Neural cell (in vitro differentiated cells): Measurements from ENCODE around the gene SOD3.

Experiments used
- CTCF ChIP-seq: fragments of 450-650 bp; IDR thresholded peaks from 2 replicates; pipeline ENCODE4 v1.5.1; 2014; ENCODE audit warnings: antibody characterized with exemption, mild to moderate bottlenecking, moderate library complexity; ENCODE audit not compliant: poor library complexity, severe bottlenecking
- EP300 ChIP-seq: fragments of 450-650 bp; conservative IDR thresholded peaks from 2 replicates; pipeline ENCODE4 v1.6.1; 2014; ENCODE audit warnings: antibody characterized with exemption, mild to moderate bottlenecking, moderate library complexity; ENCODE audit not compliant: poor library complexity, severe bottlenecking
- EZH2 ChIP-seq: fragments of 200-600, 300-800 bp; shearing (Covaris generic), sonication (generic); IDR thresholded peaks from 2 replicates; pipeline ENCODE4 v1.6.1; 2014; ENCODE audit warnings: antibody characterized with exemption, low read length, borderline replicate concordance, mild to moderate bottlenecking; ENCODE audit not compliant: insufficient read depth, poor library complexity, severe bottlenecking
- POLR2AphosphoS5 ChIP-seq: IDR thresholded peaks from 2 replicates; pipeline ENCODE4 v1.6.1; 2012
- RAD21 ChIP-seq: fragments of 450-650 bp; conservative IDR thresholded peaks from 2 replicates; pipeline ENCODE4 v1.6.1; 2014; ENCODE audit warnings: antibody characterized with exemption, mild to moderate bottlenecking, moderate library complexity
- REST ChIP-seq: IDR thresholded peaks from 2 replicates; pipeline ENCODE4 v1.6.1; 2012; ENCODE audit warnings: borderline replicate concordance
- TAF1 ChIP-seq: IDR thresholded peaks from 2 replicates; pipeline ENCODE4 v1.6.1; 2012; ENCODE audit warnings: low read depth

GRCh38 chr4:24843096-24843495 lies 47.7 kb downstream of the SOD3 start:
- TF ChIP-seq CTCF (no peak), EP300 (no peak), EZH2 (no peak), TAF1 (no peak), POLR2AphosphoS5 (no peak), RAD21 (no peak), REST (no peak)
